HG03442 (cell line): Measurements from ENCODE around the gene LCN6.
"Not testable (repeated sequence)": the region's sequence is repeated elsewhere in the genome, so short reads cannot be mapped to it uniquely, and the experiment has no call there.

Experiments
- ATAC-seq: cut with Tn5 transposase; IDR thresholded peaks from one replicate; pipeline ENCODE4 v1.9.1; 2021; ENCODE audit warnings: mild to moderate bottlenecking, moderate library complexity; ENCODE audit not compliant: unreplicated experiment

Gene LCN6

DNA sequence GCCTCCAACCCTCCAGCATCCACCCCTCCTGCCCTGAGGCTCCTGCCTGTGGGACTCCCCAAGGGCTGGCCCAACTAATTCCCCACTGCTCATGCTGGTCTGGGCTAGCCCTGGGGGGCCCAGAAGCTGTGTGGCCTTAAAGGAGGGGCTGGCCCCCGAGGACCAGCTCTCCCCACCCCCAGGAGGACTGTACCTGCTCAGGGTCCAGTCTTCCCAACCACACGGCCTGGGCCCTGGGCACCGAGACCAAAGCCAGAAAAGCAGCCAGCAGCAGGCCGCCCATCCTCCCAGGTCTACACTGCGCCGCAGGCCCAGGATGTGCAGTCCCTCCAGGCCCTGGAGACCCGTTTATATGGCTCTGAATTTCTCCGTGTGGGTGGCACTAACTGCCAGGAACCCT is at the start of gene LCN6:
LCN6 (minus strand) TSS at position 325 of the 400 bp plus-strand sequence; CDS start at position 283, 42 bp downstream.
- no peak for ATAC-seq

DNA sequence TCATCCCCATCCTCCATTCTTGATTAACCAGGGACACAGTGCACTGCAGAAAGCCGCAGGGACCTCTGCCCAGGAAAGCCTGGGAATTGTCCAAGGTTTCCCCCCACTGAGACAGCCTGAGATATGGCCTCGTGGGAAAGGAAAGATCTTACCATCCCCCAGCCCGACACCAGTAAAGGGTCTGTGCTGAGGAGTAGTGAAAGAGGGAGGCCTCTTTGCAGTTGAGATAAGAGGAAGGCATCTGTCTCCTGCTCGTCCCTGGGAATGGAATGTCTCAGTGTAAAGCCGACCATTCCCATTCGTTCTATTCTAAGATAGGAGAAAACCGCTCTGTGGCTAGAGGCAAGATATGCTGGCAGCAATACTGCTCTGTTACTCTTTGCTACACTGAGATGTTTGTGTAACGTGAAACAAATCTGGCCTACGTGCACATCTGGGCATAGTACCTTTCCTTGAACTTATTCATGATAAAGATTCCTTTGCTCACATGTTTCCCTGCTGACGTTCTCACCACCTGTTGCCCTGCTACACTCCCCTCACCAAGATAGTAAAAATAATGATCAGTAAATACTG is 48.5 kb upstream of the LCN6 start:
- not testable (repeated sequence) for ATAC-seq

DNA sequence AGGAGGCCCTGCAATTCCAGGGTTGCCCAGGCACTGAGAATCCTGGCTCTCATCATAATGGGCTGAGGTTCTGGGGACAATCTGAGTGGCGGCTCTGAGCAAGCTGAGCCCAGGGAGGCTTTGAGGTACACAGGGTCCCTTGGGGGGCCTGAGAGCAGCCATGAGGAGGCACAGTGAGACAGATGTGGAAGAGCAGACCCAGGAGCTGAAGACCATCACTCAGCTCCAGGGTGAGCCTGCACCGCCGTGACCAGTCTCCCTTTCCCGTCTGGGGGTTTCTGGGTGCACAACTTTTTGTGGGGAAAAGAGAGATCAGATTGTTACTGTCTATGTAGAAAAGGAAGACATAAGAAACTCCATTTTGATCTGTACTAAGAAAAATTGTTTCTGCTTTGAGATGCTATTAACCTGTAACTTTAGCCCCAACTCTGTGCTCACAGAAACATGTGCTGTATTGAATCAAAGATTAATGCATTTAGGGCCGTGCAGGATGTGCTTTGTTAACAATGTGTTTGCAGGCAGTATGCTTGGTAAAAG is 48.0 kb upstream of the LCN6 start, which contains the start of gene CCDC183:
CCDC183 (plus strand) TSS at position 101 of the 537 bp plus-strand sequence; CDS start at position 161, 60 bp downstream.
- ATAC-seq = no peak

DNA sequence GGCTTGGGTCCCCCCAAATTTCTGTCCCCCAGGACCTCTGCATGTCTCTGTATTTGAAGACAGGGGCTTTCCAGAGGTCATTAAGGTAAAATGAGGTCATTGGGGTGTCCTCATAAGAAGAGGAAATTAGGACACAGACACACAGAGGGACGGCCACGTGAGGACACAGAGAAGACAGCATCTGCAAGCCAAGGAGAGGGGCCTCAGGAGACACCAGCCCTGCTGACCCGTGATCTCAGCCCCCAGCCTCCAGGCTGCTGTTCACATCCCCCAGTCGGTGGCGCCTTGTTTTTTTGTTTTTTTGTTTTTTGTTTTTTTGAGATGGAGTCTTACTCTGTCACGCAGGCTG is 46.6 kb upstream of the LCN6 start:
- no peak for ATAC-seq

DNA sequence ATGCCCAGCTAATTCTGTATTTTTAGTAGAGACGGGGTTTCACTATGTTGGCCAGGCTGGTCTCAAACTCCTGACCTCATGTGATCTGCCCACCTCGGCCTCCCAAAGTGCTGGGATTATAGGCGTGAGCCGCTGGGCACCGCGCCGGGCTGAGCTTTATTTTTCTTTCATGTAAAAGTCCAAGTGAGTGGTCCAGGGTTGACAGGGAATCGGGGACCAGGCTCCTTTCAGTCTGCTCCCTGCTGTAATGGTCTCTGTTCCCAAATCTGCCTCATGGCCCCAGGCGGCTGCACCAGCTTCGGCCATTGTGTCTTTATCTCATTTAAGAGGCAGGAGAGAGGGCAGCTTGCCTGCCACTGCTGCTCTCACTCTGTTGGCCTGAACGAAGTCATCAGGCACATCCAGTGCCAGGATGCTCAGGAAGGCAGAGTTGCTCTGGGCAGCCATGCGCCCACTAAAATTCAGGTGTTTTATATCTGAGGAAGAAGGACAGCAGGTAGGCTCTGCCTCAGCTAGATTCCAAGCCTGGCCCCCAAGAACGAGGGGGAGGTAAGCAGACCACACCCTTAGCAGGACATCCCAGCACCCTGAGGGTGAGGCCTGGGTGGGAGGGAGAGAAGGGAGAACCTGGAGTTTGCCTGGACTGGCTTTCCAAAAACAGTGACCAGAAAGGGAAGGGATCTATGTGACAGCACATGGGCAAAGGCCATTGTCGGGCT is 46.1 kb upstream of the LCN6 start:
- no peak for ATAC-seq

DNA sequence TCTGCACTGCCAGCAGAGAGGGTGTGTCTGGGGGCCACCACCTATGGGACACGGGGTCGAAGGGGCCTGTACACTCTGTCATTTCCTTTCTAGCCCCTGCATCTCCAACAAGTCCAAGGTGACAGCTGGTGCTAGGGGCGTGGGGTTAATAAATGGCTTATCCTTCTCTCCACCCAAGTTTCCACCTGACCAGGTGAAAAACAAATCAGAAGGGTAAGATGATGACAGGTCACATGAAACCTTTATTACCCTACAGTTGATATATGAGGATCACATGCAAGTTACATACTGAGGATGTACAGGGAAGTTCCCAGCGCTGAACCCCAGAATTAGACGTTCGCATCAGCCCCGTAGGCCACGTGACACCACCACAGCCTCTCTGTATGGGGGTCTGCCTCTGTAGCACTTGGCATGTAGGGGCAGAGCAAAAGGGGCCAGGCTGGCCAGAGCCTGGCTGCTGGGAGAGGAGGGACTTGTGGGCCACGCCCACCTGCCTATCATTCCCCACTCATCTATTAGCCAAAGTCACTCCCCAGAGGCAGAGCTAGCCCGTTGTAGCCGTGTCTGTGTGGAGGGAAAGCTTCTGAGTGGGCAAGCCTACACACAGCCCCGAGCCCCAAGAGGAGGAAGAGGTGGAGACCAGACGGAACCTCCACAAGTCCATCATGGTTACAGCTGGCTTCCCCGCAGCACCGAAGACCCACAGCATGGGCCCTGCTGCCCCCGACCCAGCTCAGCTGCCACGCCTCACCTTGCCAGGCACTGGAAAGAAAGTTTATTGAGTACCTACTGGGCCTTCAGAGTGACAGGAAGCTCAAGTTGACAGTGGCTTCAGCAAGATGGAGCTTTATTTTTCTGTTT is 45.0 kb upstream of the LCN6 start:
- ATAC-seq = no peak

DNA sequence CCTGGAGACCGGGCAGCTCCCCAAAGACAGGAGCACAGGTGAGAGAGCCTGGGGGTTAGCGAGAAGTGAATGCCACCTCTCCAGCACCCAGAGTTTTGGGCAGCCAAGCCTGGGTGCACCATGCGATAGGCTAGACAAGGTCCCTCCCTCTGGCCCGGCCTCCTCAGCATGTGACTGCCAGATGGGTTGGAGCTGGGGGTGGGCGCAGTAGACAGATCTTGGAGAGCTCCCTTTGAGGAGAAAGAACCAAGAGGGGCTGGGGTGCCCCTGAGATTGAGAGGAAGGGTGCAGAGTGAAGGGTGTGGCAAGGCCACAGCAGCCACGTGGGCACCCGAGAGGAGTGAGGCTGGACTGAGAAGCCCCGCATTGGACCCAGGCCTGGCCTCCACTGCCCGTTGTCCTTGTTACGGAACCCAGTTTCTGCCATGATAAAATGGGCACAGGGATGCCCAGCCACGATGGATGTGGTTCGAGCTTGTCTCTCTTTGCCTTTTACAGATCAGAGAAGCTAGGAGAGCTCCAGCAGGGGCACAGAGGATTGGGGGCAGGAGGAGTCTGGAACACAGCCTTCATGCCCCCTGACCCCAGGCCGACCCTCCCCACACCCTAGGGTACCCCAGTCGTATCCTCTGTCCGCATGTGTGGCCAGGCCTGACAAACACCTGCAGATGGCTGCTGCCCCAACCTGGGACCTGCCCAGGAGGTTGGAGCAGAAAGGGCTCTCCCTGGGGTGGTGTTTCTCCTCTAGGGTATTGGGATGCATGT is 44.2 kb upstream of the LCN6 start:
- ATAC-seq = no peak

- ATAC-seq = peak; percentile 12
These were observed 43.4 kb upstream of the LCN6 start for GRCh38 chr9:136791516-136792276.

GRCh38 chr9:136790640-136791515 is 42.6 kb upstream of the LCN6 start, which contains the start of gene TMEM141:
Gene TMEM141 (plus strand): TSS chr9:136791344. CDS start chr9:136791371, 27 bp downstream.
- ATAC-seq = peak; percentile 81

DNA sequence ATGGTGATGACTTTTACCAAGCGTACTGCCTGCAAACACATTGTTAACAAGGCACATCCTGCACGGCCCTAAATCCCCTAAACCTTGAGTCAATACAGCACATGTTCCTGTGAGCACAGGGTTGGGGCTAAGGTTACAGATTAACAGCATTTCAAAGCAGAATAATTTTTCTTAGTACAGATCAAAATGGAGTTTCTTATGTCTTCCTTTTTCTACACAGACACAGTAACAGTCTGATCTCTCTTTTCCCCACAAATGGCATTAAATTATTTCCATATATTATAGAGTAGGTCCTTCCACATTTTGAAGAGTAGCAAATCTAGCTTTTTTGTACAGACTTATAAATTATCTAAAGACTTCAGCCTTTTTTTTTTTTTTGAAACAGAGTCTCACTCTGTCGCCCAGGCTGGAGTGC is 41.2 kb upstream of the LCN6 start:
- ATAC-seq = no peak

- not testable (repeated sequence) for ATAC-seq
These were observed 40.6 kb upstream of the LCN6 start for GRCh38 chr9:136788644-136789522.

GRCh38 chr9:136787690-136788400 is 39.5 kb upstream of the LCN6 start:
- ATAC-seq = no peak

- not testable (repeated sequence) for ATAC-seq
These were observed 38.7 kb upstream of the LCN6 start for GRCh38 chr9:136786983-136787382.

GRCh38 chr9:136786451-136786850 is 38.1 kb upstream of the LCN6 start:
- no peak for ATAC-seq

DNA sequence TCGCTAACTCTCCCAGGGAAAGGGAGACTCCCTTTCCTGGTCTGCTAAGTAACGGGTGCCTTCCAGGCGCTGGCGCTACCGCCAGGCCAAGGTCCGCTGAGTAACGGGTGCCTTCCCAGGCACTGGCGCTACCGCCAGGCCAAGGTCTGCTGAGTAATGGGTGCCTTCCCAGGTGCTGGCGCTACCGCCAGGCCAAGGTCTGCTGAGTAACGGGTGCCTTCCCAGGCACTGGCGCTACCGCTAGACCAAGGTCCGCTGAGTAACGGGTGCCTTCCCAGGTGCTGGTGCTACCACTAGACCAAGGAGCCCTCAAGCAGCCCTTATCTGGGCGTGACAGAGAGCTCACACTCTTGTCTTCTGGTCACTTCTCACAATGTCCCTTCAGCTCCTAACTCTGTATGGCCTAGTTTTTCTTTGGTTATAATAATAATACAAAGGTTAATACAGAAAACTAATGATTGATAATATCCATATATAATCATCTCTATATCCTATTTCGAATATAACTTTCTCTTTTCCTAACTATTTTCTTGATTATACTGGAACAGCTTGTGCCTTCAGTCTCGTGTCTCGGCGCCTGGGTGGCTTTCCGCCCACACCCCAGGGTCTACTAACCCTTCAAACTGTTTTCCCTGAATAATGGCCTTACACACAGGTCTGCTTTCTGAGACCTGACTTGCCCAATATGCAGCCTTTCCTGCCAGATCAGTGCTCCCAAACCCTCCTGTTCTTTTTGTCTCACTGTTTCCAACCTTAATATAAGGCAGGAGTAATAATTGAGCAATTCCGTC is 37.4 kb upstream of the LCN6 start:
- ATAC-seq = not testable (repeated sequence)

- no peak for ATAC-seq
These were observed 36.7 kb upstream of the LCN6 start for GRCh38 chr9:136784997-136785361.
